ENCODE results near the gene RNF43.
A peak's percentile ranks its signal among the peaks of the same experiment; 100 is the strongest.
"Not testable (repeated sequence)": the region's sequence is repeated elsewhere in the genome, so short reads cannot be mapped to it uniquely, and the experiment has no call there.

RNF43 gene

GRCh38 chr17:58409432-58409831, 7.9 kb downstream of the RNF43 start:
- no peak for DNase-seq (ENCODE audit: low read depth)

GRCh38 chr17:58403311-58403710, 14.0 kb downstream of the RNF43 start:
- no peak for DNase-seq (ENCODE audit: low read depth)

- peak; percentile 26 for DNase-seq (ENCODE audit: low read depth)
Measured at GRCh38 chr17:58402679-58403078, 14.7 kb downstream of the RNF43 start.

GRCh38 chr17:58402047-58402446, 15.3 kb downstream of the RNF43 start:
- DNase-seq (ENCODE audit: low read depth) = peak; percentile 32

GRCh38 chr17:58401287-58401686, 16.0 kb downstream of the RNF43 start:
- DNase-seq (ENCODE audit: low read depth) = no peak

GRCh38 chr17:58400826-58401225, 16.5 kb downstream of the RNF43 start:
- no peak for DNase-seq (ENCODE audit: low read depth)

- no peak for DNase-seq (ENCODE audit: low read depth)
Measured at GRCh38 chr17:58399974-58400373, 17.4 kb downstream of the RNF43 start.

GRCh38 chr17:58398574-58399266, 18.6 kb downstream of the RNF43 start:
- DNase-seq (ENCODE audit: low read depth) = no peak

GRCh38 chr17:58397421-58397820, 19.9 kb downstream of the RNF43 start:
- not testable (repeated sequence) for DNase-seq (ENCODE audit: low read depth)

- no peak for DNase-seq (ENCODE audit: low read depth)
Measured at GRCh38 chr17:58396173-58396572, 21.2 kb downstream of the RNF43 start.

GRCh38 chr17:58394534-58395223, 22.7 kb downstream of the RNF43 start:
- no peak for DNase-seq (ENCODE audit: low read depth)

- DNase-seq (ENCODE audit: low read depth) = peak; percentile 32
Measured at GRCh38 chr17:58391302-58391984, 25.9 kb downstream of the RNF43 start.

GRCh38 chr17:58390884-58391283, 26.4 kb downstream of the RNF43 start:
- DNase-seq (ENCODE audit: low read depth) = no peak

- DNase-seq (ENCODE audit: low read depth) = no peak
Measured at GRCh38 chr17:58388302-58389190, 28.8 kb downstream of the RNF43 start.

GRCh38 chr17:58387834-58388233, 29.5 kb downstream of the RNF43 start:
- no peak for DNase-seq (ENCODE audit: low read depth)

GRCh38 chr17:58386708-58387107, 30.6 kb downstream of the RNF43 start:
- no peak for DNase-seq (ENCODE audit: low read depth)

- no peak for DNase-seq (ENCODE audit: low read depth)
Measured at GRCh38 chr17:58385359-58385899, 31.9 kb downstream of the RNF43 start.

GRCh38 chr17:58384897-58385296, 32.4 kb downstream of the RNF43 start:
- DNase-seq (ENCODE audit: low read depth) = no peak

- DNase-seq (ENCODE audit: low read depth) = no peak
Measured at GRCh38 chr17:58383892-58384462, 33.4 kb downstream of the RNF43 start.

- DNase-seq (ENCODE audit: low read depth) = no peak
Measured at GRCh38 chr17:58382872-58383242, 34.5 kb downstream of the RNF43 start.

GRCh38 chr17:58382108-58382871, 35.0 kb downstream of the RNF43 start:
- DNase-seq (ENCODE audit: low read depth) = no peak

Data from non-pigmented ciliary epithelial cell (primary cell).